ENCODE results near the gene ECE1. TPM values are rescaled to one million over a fixed set of nuclear protein-coding genes. Genes with fewer than 3 reads are reported as not detected.

ECE1 gene
- total and polyA plus RNA-seq, 2 of the 4 experiments (the other 2 are of a cell fraction) = 61.8 to 124 TPM

DNA sequence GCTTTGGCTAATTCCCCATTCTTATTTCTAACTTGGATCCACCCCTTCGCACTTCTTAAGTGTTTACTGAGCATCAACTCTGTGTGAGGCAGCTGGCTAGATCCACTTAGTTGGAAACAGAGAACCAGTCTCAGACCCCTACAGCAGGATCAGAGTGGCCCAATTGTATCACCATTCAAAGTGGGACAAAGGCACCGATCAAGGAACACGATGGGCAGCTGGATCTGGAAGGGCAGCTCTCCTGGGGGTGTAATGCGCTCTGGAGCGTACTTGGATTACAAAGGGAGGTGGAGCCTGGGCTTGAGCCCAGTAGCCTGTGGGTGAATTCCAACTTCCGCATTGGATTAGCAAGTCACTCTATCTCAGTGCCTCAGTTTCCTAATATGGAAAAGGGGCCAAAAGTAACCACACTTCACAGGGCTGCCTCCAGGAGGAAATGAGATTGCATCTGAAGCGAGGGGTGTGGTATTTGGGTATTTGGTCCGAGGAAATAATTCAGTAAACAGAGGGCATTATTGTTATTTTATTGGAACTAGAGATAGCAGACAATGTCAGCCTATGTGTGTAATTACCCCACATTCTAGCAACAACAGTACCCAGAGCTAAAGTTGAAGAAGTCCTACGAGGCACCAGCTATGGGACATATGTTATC, 11.9 kb downstream of the ECE1 start:
- TF ChIP-seq FOS (IDR thresholded peaks at IDR 0.05; ENCODE audit: low read depth, low read length) (no peak), RCOR1 (IDR thresholded peaks at IDR 0.05; ENCODE audit: insufficient replicate concordance, low read length) (no peak), MAFK (IDR thresholded peaks at IDR 0.05; ENCODE audit: low read depth, low read length) (no peak), MAZ (IDR thresholded peaks at IDR 0.05; ENCODE audit: borderline replicate concordance, low read depth, low read length) (no peak), BHLHE40 (IDR thresholded peaks at IDR 0.05; ENCODE audit: low read depth, low read length) (no peak), CHD1 (IDR thresholded peaks at IDR 0.05; ENCODE audit: low read depth, low read length) (no peak)
- TF ChIP-seq, protein P1, sequence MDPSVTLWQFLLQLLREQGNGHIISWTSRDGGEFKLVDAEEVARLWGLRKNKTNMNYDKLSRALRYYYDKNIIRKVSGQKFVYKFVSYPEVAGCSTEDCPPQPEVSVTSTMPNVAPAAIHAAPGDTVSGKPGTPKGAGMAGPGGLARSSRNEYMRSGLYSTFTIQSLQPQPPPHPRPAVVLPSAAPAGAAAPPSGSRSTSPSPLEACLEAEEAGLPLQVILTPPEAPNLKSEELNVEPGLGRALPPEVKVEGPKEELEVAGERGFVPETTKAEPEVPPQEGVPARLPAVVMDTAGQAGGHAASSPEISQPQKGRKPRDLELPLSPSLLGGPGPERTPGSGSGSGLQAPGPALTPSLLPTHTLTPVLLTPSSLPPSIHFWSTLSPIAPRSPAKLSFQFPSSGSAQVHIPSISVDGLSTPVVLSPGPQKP (IDR thresholded peaks at IDR 0.05; ENCODE audit: borderline replicate concordance, low read depth, low read length) = no peak
- TF ChIP-seq, protein P2, sequence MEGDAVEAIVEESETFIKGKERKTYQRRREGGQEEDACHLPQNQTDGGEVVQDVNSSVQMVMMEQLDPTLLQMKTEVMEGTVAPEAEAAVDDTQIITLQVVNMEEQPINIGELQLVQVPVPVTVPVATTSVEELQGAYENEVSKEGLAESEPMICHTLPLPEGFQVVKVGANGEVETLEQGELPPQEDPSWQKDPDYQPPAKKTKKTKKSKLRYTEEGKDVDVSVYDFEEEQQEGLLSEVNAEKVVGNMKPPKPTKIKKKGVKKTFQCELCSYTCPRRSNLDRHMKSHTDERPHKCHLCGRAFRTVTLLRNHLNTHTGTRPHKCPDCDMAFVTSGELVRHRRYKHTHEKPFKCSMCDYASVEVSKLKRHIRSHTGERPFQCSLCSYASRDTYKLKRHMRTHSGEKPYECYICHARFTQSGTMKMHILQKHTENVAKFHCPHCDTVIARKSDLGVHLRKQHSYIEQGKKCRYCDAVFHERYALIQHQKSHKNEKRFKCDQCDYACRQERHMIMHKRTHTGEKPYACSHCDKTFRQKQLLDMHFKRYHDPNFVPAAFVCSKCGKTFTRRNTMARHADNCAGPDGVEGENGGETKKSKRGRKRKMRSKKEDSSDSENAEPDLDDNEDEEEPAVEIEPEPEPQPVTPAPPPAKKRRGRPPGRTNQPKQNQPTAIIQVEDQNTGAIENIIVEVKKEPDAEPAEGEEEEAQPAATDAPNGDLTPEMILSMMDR (conservative IDR thresholded peaks at IDR 0.05; ENCODE audit: low read depth, low read length) = no peak
- peak overlapping the region; percentile 93 for H4K91ac ChIP-seq (ENCODE audit: insufficient read depth, low read depth, low read length)
- in situ Hi-C loops (cut with MboI; ENCODE audit: low sequenced_read_pairs) (no loop called here), dilution Hi-C loops (cut with HindIII; ENCODE audit: low sequenced_read_pairs, unreplicated experiment) (no loop called here), intact Hi-C loops (cut with micrococcal nuclease) (no loop called here)
- H3K27me3 ChIP-seq (ENCODE audit: control insufficient read depth, insufficient read depth, low read length) = no peaks in the 10 kb centered on the region
- H3K4me2 ChIP-seq (ENCODE audit: low read depth, low read length) = peak overlapping the region; percentile 44; the same call in 1 of the 2 replicates
- ATAC-seq (ENCODE audit: low read depth) (no peak), DNase-seq (no peak)
- H2BK20ac ChIP-seq (ENCODE audit: low read depth, low read length) = peak overlapping the region; percentile 52
- H2BK15ac ChIP-seq (ENCODE audit: low read depth, low read length) = peak overlapping the region; percentile 80; the same call in 2 of the 3 replicates
- peak overlapping the region; percentile 97 for H2AK9ac ChIP-seq (replicated peaks; ENCODE audit: low read depth, low read length, poor library complexity)
- H3K9me1 ChIP-seq (ENCODE audit: insufficient read depth, low read length) = peaks cover 26% of the 10 kb centered on the region
- peak overlapping the region; percentile 98 for H3K4ac ChIP-seq (ENCODE audit: low read depth, low read length)
- no peak overlapping the region for H3K9ac ChIP-seq (ENCODE audit: low read depth, low read length)
- CTCF ChIA-PET = interaction anchor here (1.8 to 3.9 kb wide), 2 partner anchors 8 to 90 kb away, joined by 4 to 40 read pairs; no protein-coding TSS in a partner anchor
- peak overlapping the region; percentile 84 for H3K23ac ChIP-seq (ENCODE audit: low read depth, low read length)
- BruUV-seq (replicated peaks) = no TSS peak
- H4K20me1 ChIP-seq (ENCODE audit: insufficient read depth, low read length) = no peaks in the 10 kb centered on the region
- no peak overlapping the region for H2AFZ ChIP-seq (replicated peaks; ENCODE audit: low read length, poor library complexity)
- H4K5ac ChIP-seq (ENCODE audit: low read depth, low read length) = peak overlapping the region; percentile 43; the same call in 1 of the 2 replicates
- no peaks in the 10 kb centered on the region for H3K9me3 ChIP-seq (ENCODE audit: control insufficient read depth, insufficient read depth, low read length)
- peaks cover 36 to 72% of the 10 kb centered on the region in 2 experiments for H3K79me1 ChIP-seq (ENCODE audit: low read depth in 1 of 2, low read length in 2 of 2)
- peak overlapping the region; percentile 92 for H2BK120ac ChIP-seq (ENCODE audit: low read depth, low read length)
- H3K27ac ChIP-seq (ENCODE audit: insufficient read depth, low read length) = peak overlapping the region; percentile 59; the same call in 1 of the 2 replicates
- peaks cover 29% of the 10 kb centered on the region for H3K36me3 ChIP-seq (ENCODE audit: control insufficient read depth, insufficient read depth, low read length)
- POLR2A ChIA-PET (ENCODE audit: unreplicated experiment) = no interaction called here
- peak overlapping the region; percentile 82 for H2BK5ac ChIP-seq (ENCODE audit: low read depth, low read length, poor library complexity, severe bottlenecking)
- H3K14ac ChIP-seq (replicated peaks; ENCODE audit: low read depth, low read length) = peak overlapping the region; percentile 39
- H3K18ac ChIP-seq (ENCODE audit: low read depth, low read length) = peak overlapping the region; percentile 66; the same call in 1 of the 2 replicates
- H4K8ac ChIP-seq (ENCODE audit: low read depth in 2 of 2, low read length in 2 of 2) = peak overlapping the region; percentile 76 to 84
- WGBS, 2 experiments (ENCODE audit: extremely low coverage in 2 of 2, insufficient read length in 1 of 2) = 62% methylated on average over 5 of the region's 9 CpGs; no CpG with 5 or more reads in 1 of the 2 experiments
- peak overlapping the region; percentile 96 for H2AK5ac ChIP-seq (ENCODE audit: low read depth, low read length)
- H3K56ac ChIP-seq (ENCODE audit: extremely low read depth, insufficient read depth, low read length) = no peak overlapping the region
- H3K4me1 ChIP-seq (ENCODE audit: control insufficient read depth, insufficient read depth, low read length) = peaks cover 26% of the 10 kb centered on the region
- H3K4me3 ChIP-seq (ENCODE audit: insufficient read depth, low read depth, low read length) = no peak overlapping the region

All from IMR-90 (cell line).